B cell (primary cell): ENCODE results near the gene LGALS4. TPM values are rescaled to one million over a fixed set of nuclear protein-coding genes. Genes with fewer than 3 reads are reported as not detected.
A peak's percentile ranks its signal among the peaks of the same experiment; 100 is the strongest.

Source experiments
- ATAC-seq: fragments of 200-7000 bp; cut with Tn5 transposase; one replicate; pipeline ENCODE4 v1.10.0; 2021; ENCODE audit warnings: low read depth, mild to moderate bottlenecking, moderate number of reproducible peaks, moderate library complexity
- CTCF ChIA-PET: fragments of 350-600 bp; sonication (Branson Sonifier 250); formaldehyde crosslinking; loops from one replicate; lab custom pipeline; 2021; ENCODE audit warnings: antibody characterized with exemption, inconsistent platforms; lab: Charles Lee
- POLR2A ChIA-PET: fragments of 350-600 bp; sonication (Branson Sonifier 250); formaldehyde crosslinking; loops from one replicate; lab custom pipeline; 2021; ENCODE audit warnings: antibody characterized with exemption; lab: Charles Lee
- DNase-seq: peaks from one replicate; pipeline ENCODE4 v3.0.0; 2013
- H2AFZ ChIP-seq: 2 replicates; pipeline ENCODE4 v1.6.1; 2012; ENCODE audit warnings: mild to moderate bottlenecking, low read depth, low read length; ENCODE audit not compliant: insufficient read depth, poor library complexity, severe bottlenecking
- H3K27ac ChIP-seq, 2 donors: 1 replicate in 1 of 2; 2 replicates in 1 of 2; pipeline ENCODE4 v1.5.1; 2012 to 2013; ENCODE audit warnings: low read length in 2 of 2, mild to moderate bottlenecking in 2 of 2, moderate library complexity in 1 of 2
- H3K27me3 ChIP-seq, 4 experiments: fragments of 200-600 bp in 1 of 4; sonication (generic) in 1 of 4; replicated peaks in 1 of 4; 1 replicate in 2 of 4; 2 replicates in 2 of 4; pipeline versions ENCODE4 v1.6.1 to v1.7.0; 2013 to 2016; ENCODE audit warnings: low read length in 3 of 4, mild to moderate bottlenecking in 2 of 4, mixed read lengths in 1 of 4, moderate library complexity in 1 of 4; ENCODE audit not compliant: insufficient read depth in 4 of 4, control insufficient read depth in 3 of 4; ENCODE audit errors: control extremely low read depth in 1 of 4
- H3K36me3 ChIP-seq, 2 experiments: replicated peaks in 1 of 2; 1 replicate in 1 of 2; 2 replicates in 1 of 2; pipeline versions ENCODE4 v1.6.1 to v1.7.1; 2013; ENCODE audit warnings: low read length in 1 of 2; ENCODE audit not compliant: insufficient read depth in 2 of 2, control insufficient read depth in 1 of 2; ENCODE audit errors: control extremely low read depth in 1 of 2, extremely low read depth in 1 of 2
- H3K4me1 ChIP-seq, 2 donors: fragments of 200-600 bp in 1 of 2; sonication (generic) in 1 of 2; 1 replicate in 1 of 2; 2 replicates in 1 of 2; pipeline versions ENCODE4 v1.5.1 to v1.6.1; 2013 to 2017; ENCODE audit warnings: low read length in 2 of 2; ENCODE audit not compliant: control insufficient read depth in 2 of 2, insufficient read depth in 2 of 2
- H3K4me2 ChIP-seq: replicated peaks from 2 replicates; pipeline ENCODE3; 2012; ENCODE audit warnings: mild to moderate bottlenecking, low read depth, low read length; ENCODE audit not compliant: poor library complexity, severe bottlenecking
- H3K4me3 ChIP-seq, 5 experiments: fragments of 200-600 bp in 1 of 5; sonication (generic) in 1 of 5; 1 replicate in 3 of 5; 2 replicates in 2 of 5; pipeline versions ENCODE4 v1.5.1 to v1.7.0; 2011 to 2016; ENCODE audit warnings: low read length in 4 of 5, mild to moderate bottlenecking in 4 of 5, low read depth in 2 of 5, control low read depth in 1 of 5, moderate library complexity in 1 of 5; ENCODE audit not compliant: insufficient read depth in 1 of 5; ENCODE audit errors: control extremely low read depth in 1 of 5, extremely low read depth in 1 of 5
- H3K79me2 ChIP-seq: fragments of 200-600 bp; sonication (generic); one replicate; pipeline ENCODE4 v1.6.0; 2016; ENCODE audit warnings: low read length; ENCODE audit not compliant: control insufficient read depth, insufficient read depth
- H3K9ac ChIP-seq: fragments of 200-600 bp; sonication (generic); 2 replicates; pipeline ENCODE4 v1.6.1; 2017; ENCODE audit warnings: mild to moderate bottlenecking, low read length, moderate library complexity
- H3K9me3 ChIP-seq, 3 donors: one replicate each; pipeline versions ENCODE4 v1.6.1 to v1.7.1; 2013; ENCODE audit warnings: low read length in 2 of 3; ENCODE audit not compliant: control insufficient read depth in 2 of 3, insufficient read depth in 1 of 3; ENCODE audit errors: control extremely low read depth in 1 of 3
- H4K20me1 ChIP-seq: 2 replicates; pipeline ENCODE4 v1.6.0; 2012; ENCODE audit warnings: mild to moderate bottlenecking, low read length; ENCODE audit not compliant: insufficient read depth, control insufficient read depth, poor library complexity, severe bottlenecking
- H3K27ac Mint-ChIP-seq: one replicate; pipeline ENCODE4 v1.8.0; 2021; ENCODE audit warnings: mixed read lengths
- H3K27me3 Mint-ChIP-seq: one replicate; pipeline ENCODE4 v1.8.0; 2021; ENCODE audit warnings: mixed read lengths
- H3K4me1 Mint-ChIP-seq: one replicate; pipeline ENCODE4 v1.8.0; 2021; ENCODE audit warnings: mixed read lengths
- H3K4me3 Mint-ChIP-seq: one replicate; pipeline ENCODE4 v1.8.0; 2021; ENCODE audit warnings: mixed read lengths
- H3K9me3 Mint-ChIP-seq: one replicate; pipeline ENCODE4 v1.8.0; 2022; ENCODE audit warnings: mixed read lengths; ENCODE audit not compliant: insufficient read depth
- CTCF ChIP-seq: fragments of 200-600 bp; IDR thresholded peaks from one replicate; pipeline ENCODE4 v1.8.0; 2022; ENCODE audit warnings: antibody characterized with exemption, mild to moderate bottlenecking
- EZH2 ChIP-seq: IDR thresholded peaks from 2 replicates; pipeline ENCODE4 v1.6.1; 2012; ENCODE audit warnings: borderline replicate concordance, low read depth, mild to moderate bottlenecking, moderate library complexity, low read length; ENCODE audit not compliant: insufficient read depth, poor library complexity, severe bottlenecking
- WGBS: methylation state at CpG from one replicate; pipeline ENCODE4 v1.1.5; 2013; ENCODE audit warnings: missing lambda C conversion rate; ENCODE audit not compliant: insufficient coverage; 5-methylcytosine and 5-hydroxymethylcytosine counted together
- intact Hi-C: fragments of 100-400 bp; cut with micrococcal nuclease; formaldehyde crosslinking; loops from one replicate; pipeline ENCODE4 v1.10.0; 2022
- polyA plus RNA-seq: library from polyadenylated mRNA; depleted of rRNA; stranded (reverse); fragments of >200 nt; gene quantifications from 2 replicates; pipeline ENCODE4 v1.2.3, GENCODE V29; 2012
- total RNA-seq, 2 donors: library from RNA; stranded (reverse); fragments of 120-200 nt in 1 of 2; gene quantifications; 1 replicate in 1 of 2; 2 replicates in 1 of 2; pipeline versions ENCODE4 v1.2.3 to v1.2.4, GENCODE V29; 2013 to 2022

The LGALS4 gene
- total and polyA plus RNA-seq, 2 donors (not counting 1 experiment from before 2014, with no cell fraction given) = 5.4 to 8.4 TPM

- H3K27ac ChIP-seq = peak overlapping the region; percentile 82 to 95
- Mint-ChIP-seq H3K4me3 (peak overlapping the region; percentile 92), H3K27me3 (no peaks in the 10 kb centered on the region), H3K4me1 (peaks cover 55% of the 10 kb centered on the region), H3K9me3 (no peaks in the 10 kb centered on the region), H3K27ac (peak overlapping the region; percentile 99)
- peaks cover 37 to 51% of the 10 kb centered on the region in 2 donors for H3K4me1 ChIP-seq
- H2AFZ ChIP-seq = peak overlapping the region; percentile 64
- peaks cover 9 to 33% of the 10 kb centered on the region in 2 experiments for H3K36me3 ChIP-seq
- ChIA-PET CTCF (interaction anchor here (1.1 to 4.6 kb wide), 6 partner anchors 14 to 80 kb away, joined by 3 to 62 read pairs (median 13); partner anchors contain the start of genes ECH1, MRPS12, RINL and SARS2), POLR2A (interaction anchor here (1.5 to 8.7 kb wide), 5 partner anchors 17 to 116 kb away, joined by 5 to 237 read pairs (median 8); partner anchors contain the start of genes ECH1, NFKBIB, RINL and SIRT2)
- peaks cover 35% of the 10 kb centered on the region for H3K79me2 ChIP-seq
- WGBS = 0% methylated on average over 26 of the region's 26 CpGs
- ATAC-seq (peak; percentile 68), DNase-seq (no peak)
- H3K9me3 ChIP-seq = no peaks in the 10 kb centered on the region
- peak overlapping the region; percentile 63 to 95 (median 83) for H3K4me3 ChIP-seq
- intact Hi-C loops = loop anchor here (1.0 to 5.0 kb wide), 6 partner anchors 14 to 231 kb away; partner anchors contain the start of genes ACTN4, EIF3K, NFKBIB and SIRT2
- H3K4me2 ChIP-seq = peak overlapping the region; percentile 92
- H4K20me1 ChIP-seq = peaks cover 37% of the 10 kb centered on the region
- no peaks in the 10 kb centered on the region for H3K27me3 ChIP-seq
- H3K9ac ChIP-seq = peak overlapping the region; percentile 76
- TF ChIP-seq EZH2 = no peak
- peak; percentile 14 for TF ChIP-seq CTCF
These were observed 37.8 kb upstream of the LGALS4 start for GRCh38 chr19:38850436-38850975.
